Upper lobe of left lung (tissue), 6 donors: Measurements from ENCODE around the gene CCNI2. TPM values are rescaled to one million over a fixed set of nuclear protein-coding genes. Genes with fewer than 3 reads are reported as not detected.

Experiments used
- ATAC-seq, 2 donors: fragments of 200-7000 bp; cut with Tn5 transposase; one replicate each; pipeline ENCODE4 v1.9.1; 2022; ENCODE audit warnings: mild to moderate bottlenecking in 2 of 2, moderate library complexity in 2 of 2; ENCODE audit not compliant: low FRiP score in 2 of 2
- DNase-seq, 2 donors: peaks; one replicate each; pipeline ENCODE4 v3.0.0-alpha.2; 2019 to 2020
- H3K27ac ChIP-seq, 4 donors: fragments of 200-600 bp; sonication (generic); one replicate each; pipeline ENCODE4 v1.5.1; 2016 to 2019
- H3K27me3 ChIP-seq, 4 donors: fragments of 200-600 bp; sonication (generic); one replicate each; pipeline ENCODE4 v1.5.1; 2017 to 2019
- H3K36me3 ChIP-seq, 4 donors: fragments of 200-600 bp; sonication (generic); one replicate each; pipeline ENCODE4 v1.5.1; 2016 to 2019
- H3K4me1 ChIP-seq, 4 donors: fragments of 200-600 bp; sonication (generic); one replicate each; pipeline ENCODE4 v1.5.1; 2018 to 2019
- H3K4me3 ChIP-seq, 4 donors: fragments of 200-600 bp; sonication (generic); one replicate each; pipeline ENCODE4 v1.5.1; 2017 to 2019; ENCODE audit warnings: mild to moderate bottlenecking in 2 of 4, moderate library complexity in 1 of 4
- H3K9me3 ChIP-seq, 4 donors: fragments of 200-600 bp; sonication (generic); one replicate each; pipeline ENCODE4 v1.5.1; 2018 to 2019
- EP300 ChIP-seq, 4 donors: sonication (generic); formaldehyde crosslinking; IDR thresholded peaks; one replicate each; pipeline ENCODE4 v1.5.1; 2017; ENCODE audit warnings: antibody characterized with exemption in 4 of 4, control low read depth in 2 of 4
- POLR2A ChIP-seq, 4 donors: fragments of 450-650 bp; IDR thresholded peaks; one replicate each; pipeline ENCODE4 v1.5.1; 2016 to 2017; ENCODE audit warnings: antibody characterized with exemption in 4 of 4, mild to moderate bottlenecking in 2 of 4
- POLR2AphosphoS5 ChIP-seq, 2 donors: sonication (generic); formaldehyde crosslinking; IDR thresholded peaks; one replicate each; pipeline ENCODE4 v1.5.1; 2017; ENCODE audit warnings: antibody characterized with exemption in 2 of 2
- WGBS, 2 donors: methylation state at CpG; one replicate each; pipeline ENCODE4 v1.1.5; 2017 to 2018; 5-methylcytosine and 5-hydroxymethylcytosine counted together
- total RNA-seq, 6 donors: library from RNA; depleted of rRNA in 4 of 6; stranded (reverse); fragments of >200 nt in 4 of 6; gene quantifications; one replicate each; pipeline versions ENCODE4 v1.1.0 to v1.2.1, GENCODE V29; 2016 to 2021
- TF ChIP-seq, protein P1 (sequence below), 6 experiments: fragments of 450-650 bp in 4 of 6; fragments of 200-600 bp in 2 of 6; sonication (generic) in 2 of 6; IDR thresholded peaks; one replicate each; pipeline ENCODE4 v1.5.1; 2016 to 2019; ENCODE audit warnings: antibody characterized with exemption in 6 of 6
- donor health status: DM: no; HTN: no; CAD: no; lungs with moderate emphysema.
- donor health status: DM: no; HTN: yes; CAD: no; lungs with severe emphysema.

The CCNI2 gene
- total RNA-seq, 6 donors from 2014 or later, result 0.26 to 0.84 (median 0.46) TPM; not detected in 1

GRCh38 chr5:132754947-132755346 is 7.7 kb downstream of the CCNI2 start:
- H3K36me3 ChIP-seq, result peaks cover 0 to 27% (median 16%) of the 10 kb centered on the region in 4 donors
- no peaks in the 10 kb centered on the region for H3K9me3 ChIP-seq
- no peak for ATAC-seq
- H3K27me3 ChIP-seq, result no peaks in the 10 kb centered on the region
- no peak for TF ChIP-seq POLR2AphosphoS5 (IDR thresholded peaks at IDR 0.05)
- TF ChIP-seq POLR2A (IDR thresholded peaks at IDR 0.05), result no peak
- TF ChIP-seq, protein P1, sequence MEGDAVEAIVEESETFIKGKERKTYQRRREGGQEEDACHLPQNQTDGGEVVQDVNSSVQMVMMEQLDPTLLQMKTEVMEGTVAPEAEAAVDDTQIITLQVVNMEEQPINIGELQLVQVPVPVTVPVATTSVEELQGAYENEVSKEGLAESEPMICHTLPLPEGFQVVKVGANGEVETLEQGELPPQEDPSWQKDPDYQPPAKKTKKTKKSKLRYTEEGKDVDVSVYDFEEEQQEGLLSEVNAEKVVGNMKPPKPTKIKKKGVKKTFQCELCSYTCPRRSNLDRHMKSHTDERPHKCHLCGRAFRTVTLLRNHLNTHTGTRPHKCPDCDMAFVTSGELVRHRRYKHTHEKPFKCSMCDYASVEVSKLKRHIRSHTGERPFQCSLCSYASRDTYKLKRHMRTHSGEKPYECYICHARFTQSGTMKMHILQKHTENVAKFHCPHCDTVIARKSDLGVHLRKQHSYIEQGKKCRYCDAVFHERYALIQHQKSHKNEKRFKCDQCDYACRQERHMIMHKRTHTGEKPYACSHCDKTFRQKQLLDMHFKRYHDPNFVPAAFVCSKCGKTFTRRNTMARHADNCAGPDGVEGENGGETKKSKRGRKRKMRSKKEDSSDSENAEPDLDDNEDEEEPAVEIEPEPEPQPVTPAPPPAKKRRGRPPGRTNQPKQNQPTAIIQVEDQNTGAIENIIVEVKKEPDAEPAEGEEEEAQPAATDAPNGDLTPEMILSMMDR (IDR thresholded peaks at IDR 0.05), result peak in 1 of 6 experiments; percentile 13
- no peak overlapping the region for H3K4me3 ChIP-seq
- H3K27ac ChIP-seq, result no peak overlapping the region
- no peaks in the 10 kb centered on the region for H3K4me1 ChIP-seq
- no peak for DNase-seq

- Histone ChIP-seq H3K27ac (no peak overlapping the region), H3K9me3 (no peaks in the 10 kb centered on the region), H3K4me1 (no peaks in the 10 kb centered on the region), H3K27me3 (no peaks in the 10 kb centered on the region), H3K36me3 (peaks cover 7 to 43% (median 32%) of the 10 kb centered on the region in 4 donors), H3K4me3 (no peak overlapping the region)
- ATAC-seq, result no peak
- TF ChIP-seq, protein P1 (IDR thresholded peaks at IDR 0.05), result no peak
- no peak for TF ChIP-seq POLR2AphosphoS5 (IDR thresholded peaks at IDR 0.05)
- peak in 1 of 2 donors; percentile 11 for DNase-seq
- 89 to 93% methylated on average over 3 to 5 of the region's 5 CpGs for WGBS, 2 donors
Observed at GRCh38 chr5:132756542-132756941, 9.3 kb downstream of the CCNI2 start.

GRCh38 chr5:132758451-132758850 is 11.2 kb downstream of the CCNI2 start:
- DNase-seq, result peak in 1 of 2 donors; percentile 47
- 86 to 87% methylated on average over 13 of the region's 13 CpGs for WGBS, 2 donors

DNA sequence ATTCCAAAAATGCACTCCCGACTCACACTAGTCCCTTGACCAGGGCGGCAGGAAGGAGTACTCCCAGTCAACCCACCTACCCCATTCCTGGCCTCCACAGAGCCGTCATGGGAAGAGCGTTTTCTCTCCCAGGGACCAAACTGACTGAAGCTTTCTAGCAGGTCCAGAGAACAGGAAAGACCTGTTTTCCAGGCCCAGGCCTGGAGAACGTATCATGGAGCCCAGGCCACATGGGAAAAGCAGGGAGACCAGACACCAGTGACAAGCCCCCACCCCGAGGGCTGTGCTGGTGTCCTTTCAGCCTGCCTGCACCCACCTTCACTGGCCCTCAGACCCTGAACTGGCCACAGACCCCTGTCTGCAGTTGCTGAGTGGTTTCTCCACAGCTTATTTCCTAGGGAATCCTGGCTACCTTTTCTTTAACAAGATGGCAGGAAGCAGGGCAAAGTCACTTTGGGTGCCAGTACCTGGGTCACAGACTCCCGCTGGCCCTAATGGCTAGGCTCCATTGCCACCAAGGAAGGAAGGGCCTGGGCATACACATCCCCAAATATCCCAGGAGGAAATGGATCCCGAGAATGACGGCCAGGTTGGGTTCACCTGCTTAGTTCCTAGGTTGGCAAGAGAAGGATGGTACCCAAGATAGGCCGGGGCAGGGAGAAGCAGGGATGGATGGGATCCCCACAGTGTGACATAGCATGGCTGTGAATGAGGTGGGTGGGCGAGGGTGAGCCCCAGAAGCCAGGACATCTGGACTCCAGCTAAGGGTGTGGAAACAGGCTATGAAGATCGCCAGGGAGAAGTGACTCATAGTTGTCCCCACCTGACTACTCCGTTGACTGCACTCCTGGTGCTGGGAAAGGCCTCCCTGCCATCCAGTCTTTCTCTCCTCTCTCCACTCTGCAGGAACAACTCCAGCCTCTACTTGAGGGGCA is 12.2 kb downstream of the CCNI2 start:
- Histone ChIP-seq H3K27me3 (no peaks in the 10 kb centered on the region), H3K4me1 (no peaks in the 10 kb centered on the region), H3K9me3 (no peaks in the 10 kb centered on the region), H3K4me3 (no peak overlapping the region), H3K36me3 (peaks cover 7 to 72% (median 53%) of the 10 kb centered on the region in 4 donors), H3K27ac (no peak overlapping the region)
- TF ChIP-seq EP300 (IDR thresholded peaks at IDR 0.05), result no peak
- TF ChIP-seq POLR2AphosphoS5 (IDR thresholded peaks at IDR 0.05), result no peak
- TF ChIP-seq, protein P1 (IDR thresholded peaks at IDR 0.05), result no peak
- no peak for TF ChIP-seq POLR2A (IDR thresholded peaks at IDR 0.05)
- 93 to 94% methylated on average over 12 to 13 of the region's 13 CpGs for WGBS, 2 donors
- ATAC-seq, result no peak
- peak in 1 of 2 donors; percentile 18 for DNase-seq

More at GRCh38 chr5:132758451-132758850, 11.2 kb downstream of the CCNI2 start:
- H3K27ac ChIP-seq, result no peak overlapping the region
- ATAC-seq, result no peak
- no peak overlapping the region for H3K4me3 ChIP-seq
- no peak for TF ChIP-seq POLR2AphosphoS5 (IDR thresholded peaks at IDR 0.05)
- TF ChIP-seq EP300 (IDR thresholded peaks at IDR 0.05), result no peak
- TF ChIP-seq, protein P1 (IDR thresholded peaks at IDR 0.05), result no peak
- TF ChIP-seq POLR2A (IDR thresholded peaks at IDR 0.05), result no peak
- H3K9me3 ChIP-seq, result no peaks in the 10 kb centered on the region
- H3K27me3 ChIP-seq, result no peaks in the 10 kb centered on the region
- peaks cover 7 to 62% (median 44%) of the 10 kb centered on the region in 4 donors for H3K36me3 ChIP-seq
- H3K4me1 ChIP-seq, result no peaks in the 10 kb centered on the region
